Stimulated activated CD4-positive, alpha-beta T cell treated with anti-CD3 and anti-CD28 coated beads, Interleukin-4, amount 100 ng/mL, for 48 hours (primary cell): ENCODE measurements around the gene RAB6C.
"Not testable (repeated sequence)": the region's sequence is repeated elsewhere in the genome, so short reads cannot be mapped to it uniquely, and the experiment has no call there.

ENCODE experiments used
- DNase-seq, 2 donors: peaks; one replicate each; pipeline ENCODE4 v3.0.0-alpha.2; 2020; ENCODE audit warnings: low read depth in 2 of 2

RAB6C gene

DNA sequence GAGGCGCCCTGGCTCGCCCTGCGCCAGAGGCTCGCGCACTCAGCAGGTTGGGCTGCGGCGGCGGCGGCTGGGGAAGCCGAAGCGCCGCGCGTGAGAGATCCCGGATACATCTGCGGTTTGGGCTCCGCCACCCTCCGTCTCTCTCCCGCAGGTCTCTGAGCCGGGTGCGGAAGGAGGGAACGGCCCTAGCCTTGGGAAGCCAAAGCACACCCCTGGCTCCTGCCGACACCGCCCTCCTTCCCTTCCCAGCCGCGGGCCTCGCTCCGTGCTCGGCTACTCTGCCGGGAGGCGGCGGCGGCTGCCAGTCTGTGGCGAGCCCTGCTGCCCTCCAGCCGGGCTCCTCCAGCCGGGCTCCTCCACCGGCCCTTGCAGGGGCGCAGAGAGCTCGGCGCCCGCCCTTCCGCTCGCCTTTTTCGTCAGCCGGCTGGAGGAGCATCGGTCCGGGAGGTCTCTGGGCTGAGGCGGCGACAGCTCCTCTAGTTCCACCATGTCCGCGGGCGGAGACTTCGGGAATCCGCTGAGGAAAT lies at the start of gene RAB6C:
Gene RAB6C, plus strand, starts transcription at position 38 of the 527 bp plus-strand sequence. Its CDS starts 450 bp downstream, at position 488.
- not testable (repeated sequence) for DNase-seq

DNA sequence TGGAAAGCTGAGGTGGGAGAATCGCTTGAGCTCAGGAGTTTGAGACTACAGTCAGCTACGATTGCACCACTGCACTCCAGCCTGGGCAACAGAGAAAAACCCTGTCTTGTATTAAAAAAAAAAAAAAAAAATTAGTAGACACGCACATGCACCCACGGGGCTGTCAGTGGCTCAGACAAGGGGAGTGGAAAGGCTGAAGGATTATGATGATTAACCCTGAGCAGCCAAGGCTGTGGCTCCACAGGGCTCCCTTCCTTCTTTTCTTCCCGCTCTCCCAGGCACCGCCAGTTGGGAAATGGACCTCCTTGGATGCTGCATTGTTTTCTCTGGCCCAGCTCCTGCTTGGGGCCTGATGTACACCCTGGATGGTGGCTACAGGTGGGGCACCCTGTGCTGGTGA lies 49.0 kb upstream of the RAB6C start:
- DNase-seq, result no peak

DNA sequence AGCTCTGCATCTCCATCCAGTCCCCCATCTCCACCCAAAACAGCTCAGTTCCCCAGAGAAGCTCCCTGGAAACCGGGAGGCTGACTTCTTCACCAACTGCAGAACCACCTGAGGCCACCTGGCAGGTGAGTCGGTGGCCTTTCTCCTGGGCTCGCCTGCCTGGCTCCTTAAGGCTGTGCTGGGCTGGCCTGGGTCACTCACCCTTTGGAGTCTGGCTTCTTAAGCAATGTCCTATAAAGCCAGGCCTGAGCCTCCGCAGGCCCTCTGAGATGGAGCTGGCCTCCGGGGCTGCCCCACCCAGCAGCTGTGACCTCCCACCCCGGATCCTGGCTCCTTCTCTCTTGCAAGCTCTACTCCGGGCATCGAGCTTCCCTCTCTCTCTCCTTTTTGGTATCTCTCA lies 46.1 kb upstream of the RAB6C start:
- not testable (repeated sequence) for DNase-seq

DNA sequence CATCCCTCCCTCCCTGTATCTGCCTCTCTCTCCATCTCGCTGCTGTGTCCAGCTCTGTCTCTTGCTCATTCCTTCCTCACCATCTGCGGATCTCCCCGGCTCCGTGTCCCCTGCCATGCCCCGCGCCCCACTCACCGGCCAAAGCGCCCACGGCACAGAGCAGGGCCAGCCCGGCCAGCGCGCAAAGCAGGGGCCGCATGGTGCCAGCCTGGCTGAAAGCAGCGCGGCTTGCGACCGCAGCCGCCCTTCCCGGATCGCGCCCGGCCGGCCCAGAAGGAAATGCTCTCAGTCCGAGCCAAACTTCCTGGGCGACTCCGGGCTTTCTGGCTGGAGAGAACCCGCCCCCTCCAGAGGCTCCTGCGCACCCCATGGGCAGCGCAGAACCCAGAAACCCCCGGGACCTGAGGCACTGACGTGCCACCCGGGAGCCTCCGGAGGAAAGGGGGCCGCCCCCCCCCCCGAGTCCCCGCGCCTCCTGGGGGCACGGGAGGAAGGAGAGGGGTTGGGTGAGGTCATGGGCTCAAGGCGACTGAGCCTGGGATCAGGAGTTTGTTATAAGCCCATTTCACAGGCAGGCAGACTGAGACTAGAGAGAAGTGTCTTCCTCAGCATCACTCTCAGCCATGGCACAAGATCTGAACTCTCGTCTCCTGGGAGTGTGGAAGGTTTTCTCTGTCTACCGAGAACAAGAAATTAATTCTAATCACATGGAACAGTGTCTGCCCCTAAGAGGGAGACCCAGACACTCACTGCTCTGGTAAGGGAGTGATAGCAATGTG lies 45.2 kb upstream of the RAB6C start:
- no peak for DNase-seq

- no peak for DNase-seq
Measured at GRCh38 chr2:129935118-129935517, 44.3 kb upstream of the RAB6C start.

DNA sequence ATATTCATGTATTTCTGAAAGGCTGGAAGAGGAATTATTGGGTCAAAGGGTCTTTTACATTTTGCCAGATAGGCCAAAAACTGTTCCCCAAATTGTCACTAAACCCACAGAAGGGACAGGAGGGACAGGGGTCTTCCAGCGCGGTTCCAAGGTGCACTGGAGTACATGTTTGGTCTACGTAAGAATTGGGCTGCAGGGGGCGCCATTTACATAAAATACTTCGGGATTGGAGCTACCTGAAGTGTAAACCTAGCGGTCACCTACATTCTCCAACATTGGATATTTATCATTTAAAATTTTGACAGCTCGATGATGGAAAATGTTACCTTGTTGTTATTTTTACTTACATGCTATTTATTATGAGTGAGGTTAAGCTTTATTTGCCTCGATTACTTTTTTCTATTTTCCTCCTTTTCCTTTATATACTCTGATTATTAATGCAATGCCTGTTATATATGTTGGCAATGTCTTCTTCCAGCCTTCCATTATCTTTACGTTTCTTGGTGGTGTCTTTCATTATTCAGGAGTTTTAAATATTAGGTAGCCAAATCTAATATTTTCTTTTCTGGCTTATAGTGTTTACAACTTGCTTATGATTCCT lies 43.0 kb upstream of the RAB6C start:
- peak in 1 of 2 donors; percentile 38 for DNase-seq

GRCh38 chr2:129938850-129939471 lies 40.5 kb upstream of the RAB6C start:
- not testable (repeated sequence) for DNase-seq

DNA sequence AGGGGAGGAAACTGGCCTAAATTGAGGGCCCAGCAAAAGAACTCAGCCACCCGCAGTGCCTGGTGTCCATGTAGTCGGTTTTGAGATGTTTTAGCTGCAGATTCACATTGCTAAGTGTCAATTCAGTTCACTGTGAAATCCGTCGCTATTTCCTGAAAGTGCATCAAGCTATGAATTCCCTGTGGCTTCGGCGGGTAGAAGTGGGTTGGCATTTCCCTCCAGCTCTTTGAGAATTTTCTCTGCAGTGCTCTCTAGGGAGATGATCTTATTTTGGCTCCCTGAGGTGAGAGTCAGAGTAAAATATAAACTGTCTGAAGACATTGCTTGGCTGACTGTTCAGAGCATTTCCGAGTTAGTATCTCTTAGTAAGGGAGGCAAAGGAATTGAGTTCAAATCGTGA lies 36.0 kb upstream of the RAB6C start:
- not testable (repeated sequence) for DNase-seq

DNA sequence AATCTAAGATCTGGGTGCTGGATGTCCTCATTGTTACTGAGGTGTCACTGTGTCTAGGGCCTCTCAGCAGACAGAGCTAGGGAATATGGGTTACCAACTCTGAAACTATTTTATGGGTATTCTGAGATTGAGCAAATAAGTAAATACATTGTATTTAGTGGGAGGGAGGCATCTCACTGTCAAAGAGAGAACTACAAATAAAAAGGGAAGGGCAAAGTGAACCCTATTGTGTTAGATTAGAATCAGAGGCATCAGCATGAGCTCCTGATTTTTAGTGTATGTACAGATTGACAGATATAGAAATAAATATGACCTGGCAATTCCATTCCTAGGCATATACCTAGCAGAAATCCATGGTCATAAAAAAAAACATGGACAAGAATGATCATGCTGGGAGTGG lies 33.9 kb upstream of the RAB6C start:
- DNase-seq, result no peak

DNA sequence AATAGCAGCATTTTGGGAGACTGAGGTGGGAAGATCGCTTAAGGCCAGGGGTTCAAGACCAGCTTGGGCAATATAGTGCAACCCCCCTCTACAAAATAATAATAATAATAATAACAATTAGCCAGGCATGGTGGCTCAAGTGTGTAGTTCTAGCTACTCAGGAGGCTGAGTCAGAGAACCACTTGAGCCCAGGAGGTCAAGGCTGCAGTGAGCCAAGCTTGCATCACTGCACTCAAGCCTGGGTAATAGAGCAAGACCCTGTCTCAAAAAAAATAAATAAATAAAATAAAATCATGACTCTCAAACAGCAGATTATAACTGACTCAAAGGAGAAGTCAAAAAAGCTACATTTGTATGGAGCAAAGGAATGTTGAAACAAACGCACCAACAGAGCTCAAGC lies 31.8 kb upstream of the RAB6C start:
- DNase-seq, result not testable (repeated sequence)

GRCh38 chr2:129956171-129956570 lies 23.3 kb upstream of the RAB6C start:
- not testable (repeated sequence) for DNase-seq

- DNase-seq, result no peak
Measured at GRCh38 chr2:129957891-129958290, 21.6 kb upstream of the RAB6C start.

- DNase-seq, result not testable (repeated sequence)
Measured at GRCh38 chr2:129958736-129959135, 20.7 kb upstream of the RAB6C start.

DNA sequence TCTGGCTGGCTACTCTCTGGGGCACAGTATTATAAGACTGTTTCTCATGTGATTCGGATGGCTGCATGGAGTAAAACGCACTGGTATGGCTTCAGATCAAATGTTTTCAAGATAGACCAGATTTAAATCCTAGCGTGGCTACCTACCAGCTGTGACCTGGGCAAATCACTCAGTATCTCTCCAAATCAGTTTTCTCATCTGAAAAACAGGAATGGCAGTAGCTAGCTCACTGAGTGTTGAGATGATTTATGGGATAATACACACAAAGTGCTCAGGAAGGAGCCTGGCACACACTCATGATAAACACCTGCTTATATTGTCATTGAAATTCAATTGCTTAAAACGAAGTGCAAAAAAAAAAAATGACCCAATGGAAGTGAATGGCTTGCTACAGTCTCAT lies 10.9 kb upstream of the RAB6C start:
- not testable (repeated sequence) for DNase-seq

- DNase-seq, result no peak
Measured at GRCh38 chr2:129975016-129975774, 4.3 kb upstream of the RAB6C start.

DNA sequence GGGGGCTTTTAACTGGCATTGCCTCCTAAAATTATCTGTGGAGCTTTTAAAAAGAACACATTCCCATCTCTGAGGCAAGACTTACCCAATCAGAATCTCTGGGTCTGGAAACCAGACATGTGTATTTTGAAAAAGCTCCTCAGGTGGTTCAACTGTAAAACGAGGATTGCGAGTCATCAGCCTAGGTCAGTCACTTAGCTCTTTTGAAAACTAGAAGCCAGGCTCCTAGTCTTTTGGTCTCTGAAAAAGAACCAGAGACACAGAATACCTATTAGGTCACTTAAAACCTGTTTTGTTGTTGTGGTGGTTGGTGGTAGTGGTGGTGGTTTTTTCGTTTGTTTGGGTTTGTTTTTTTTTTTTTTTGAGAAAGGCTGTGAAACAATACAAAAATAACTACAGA lies 2.5 kb upstream of the RAB6C start:
- DNase-seq, result not testable (repeated sequence)

DNA sequence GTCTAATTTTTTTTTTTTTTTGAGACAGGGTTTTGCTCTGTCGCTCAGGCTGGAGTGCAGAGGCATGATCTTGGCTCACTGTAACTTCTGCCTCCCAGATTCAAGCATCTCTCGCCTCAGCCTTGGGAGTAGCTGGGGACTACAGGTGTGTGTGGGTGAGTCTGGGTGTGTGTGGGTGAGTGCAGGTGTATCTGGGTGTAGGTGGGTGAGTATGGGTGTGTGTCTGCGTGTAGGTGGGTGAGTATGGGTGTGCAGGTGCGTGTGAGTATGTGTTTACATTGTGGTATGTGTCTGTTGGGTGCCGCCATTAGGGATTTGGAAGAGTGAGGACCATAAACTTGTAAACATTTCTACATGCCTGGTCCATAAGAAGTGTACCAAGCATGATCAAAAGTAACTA lies 1.5 kb upstream of the RAB6C start:
- no peak for DNase-seq

DNA sequence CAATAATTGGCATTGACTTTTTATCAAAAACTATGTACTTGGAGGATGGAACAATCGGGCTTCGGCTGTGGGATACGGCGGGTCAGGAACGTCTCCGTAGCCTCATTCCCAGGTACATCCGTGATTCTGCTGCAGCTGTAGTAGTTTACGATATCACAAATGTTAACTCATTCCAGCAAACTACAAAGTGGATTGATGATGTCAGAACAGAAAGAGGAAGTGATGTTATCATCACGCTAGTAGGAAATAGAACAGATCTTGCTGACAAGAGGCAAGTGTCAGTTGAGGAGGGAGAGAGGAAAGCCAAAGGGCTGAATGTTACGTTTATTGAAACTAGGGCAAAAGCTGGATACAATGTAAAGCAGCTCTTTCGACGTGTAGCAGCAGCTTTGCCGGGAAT lies 780 bp downstream of the RAB6C start:
- DNase-seq, result not testable (repeated sequence)

GRCh38 chr2:129981689-129982088 lies 2.2 kb downstream of the RAB6C start:
- not testable (repeated sequence) for DNase-seq

GRCh38 chr2:129984426-129984825 lies 5.0 kb downstream of the RAB6C start:
- no peak for DNase-seq

- DNase-seq, result not testable (repeated sequence)
Measured at GRCh38 chr2:129992415-129993006, 13.0 kb downstream of the RAB6C start.
